ENCODE measurements around the gene KLK14.

Gene KLK14

DNA sequence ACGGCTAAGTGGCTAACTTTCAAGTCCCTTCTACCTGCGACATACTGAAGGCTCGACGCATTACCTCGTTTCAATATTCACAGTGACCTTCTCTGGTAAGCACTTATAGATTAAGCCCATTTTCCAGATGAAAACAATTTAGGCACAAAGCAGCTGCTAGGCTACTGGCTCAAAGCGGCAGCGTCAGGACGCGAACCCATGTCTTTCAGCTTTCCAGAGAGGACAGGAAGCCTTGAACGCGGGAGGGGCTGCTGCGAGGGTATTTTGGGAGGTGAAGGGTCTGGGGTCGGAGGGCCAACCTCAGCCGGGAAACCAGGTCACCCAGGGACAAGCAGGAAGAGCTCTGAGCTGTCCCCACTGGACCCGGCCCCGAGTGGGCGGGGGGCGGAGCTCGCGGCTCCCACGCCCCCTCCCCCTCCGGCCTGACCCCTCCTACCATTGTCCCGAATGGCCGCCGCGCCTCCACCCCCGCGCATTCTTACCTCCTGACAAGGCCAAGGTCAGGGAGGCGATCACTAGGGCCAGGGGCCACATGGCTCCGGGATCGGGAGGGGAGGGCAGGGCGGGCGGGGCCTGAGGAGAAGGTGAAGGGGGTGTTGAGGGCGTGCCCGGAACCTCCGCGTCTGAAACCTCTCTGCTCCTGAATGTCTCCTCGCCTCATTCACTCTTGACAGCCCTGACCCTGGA, 18.0 kb downstream of the KLK14 start, which contains the start of gene KLK13:
Gene KLK13, minus strand, starts transcription at position 559 of the 687 bp plus-strand sequence. Its CDS starts 25 bp downstream, at position 534.
- Histone ChIP-seq H3K4me3 (peak within 1 kb of the TSS; percentile 4 to 33 (median 19)), H3K27ac (peak within 1 kb of the TSS in 14 of 21 experiments; percentile 12 to 60 (median 41))

DNA sequence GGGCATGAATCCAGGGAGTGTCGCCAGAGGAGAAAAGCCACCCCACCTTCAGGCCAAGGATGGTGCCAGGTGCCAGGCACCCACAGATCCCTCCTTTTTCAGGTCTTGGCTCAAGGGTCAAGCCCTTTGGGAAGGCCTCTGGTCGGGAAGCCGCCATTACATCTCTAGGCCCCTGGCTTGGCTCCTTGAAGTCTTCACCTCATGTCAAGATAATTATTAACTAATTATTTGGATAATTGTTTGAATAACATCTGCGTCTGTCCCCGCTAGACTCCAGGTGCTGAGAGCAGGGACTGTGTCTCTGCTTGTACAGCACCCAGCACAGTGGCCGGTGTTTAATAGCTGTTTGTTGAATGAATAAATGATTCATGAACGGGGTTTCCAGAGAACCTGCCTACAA, 19.0 kb downstream of the KLK14 start:
- no peak overlapping the region for H3K4me3 ChIP-seq
- peak overlapping the region in 5 of 21 experiments; percentile 5 to 18 (median 7) for H3K27ac ChIP-seq

DNA sequence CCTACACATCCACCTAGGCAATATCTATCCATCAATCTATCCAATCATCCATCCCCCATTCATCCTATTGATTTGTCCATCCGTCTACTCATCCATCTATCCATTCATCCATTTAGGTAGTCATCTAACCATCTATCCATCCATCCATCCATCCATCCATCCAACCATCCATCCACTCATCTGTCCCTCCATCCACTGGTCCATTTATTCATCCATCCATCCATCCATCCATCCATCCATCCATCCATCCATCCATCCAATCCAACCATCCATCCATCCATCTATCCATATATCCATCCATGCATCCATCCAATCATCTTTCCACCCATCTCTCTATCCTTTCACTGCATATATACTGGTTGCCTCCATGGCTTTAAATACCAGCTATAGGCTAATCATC, 21.7 kb downstream of the KLK14 start:
- no peak overlapping the region for H3K4me3 ChIP-seq
- no peak overlapping the region for H3K27ac ChIP-seq

DNA sequence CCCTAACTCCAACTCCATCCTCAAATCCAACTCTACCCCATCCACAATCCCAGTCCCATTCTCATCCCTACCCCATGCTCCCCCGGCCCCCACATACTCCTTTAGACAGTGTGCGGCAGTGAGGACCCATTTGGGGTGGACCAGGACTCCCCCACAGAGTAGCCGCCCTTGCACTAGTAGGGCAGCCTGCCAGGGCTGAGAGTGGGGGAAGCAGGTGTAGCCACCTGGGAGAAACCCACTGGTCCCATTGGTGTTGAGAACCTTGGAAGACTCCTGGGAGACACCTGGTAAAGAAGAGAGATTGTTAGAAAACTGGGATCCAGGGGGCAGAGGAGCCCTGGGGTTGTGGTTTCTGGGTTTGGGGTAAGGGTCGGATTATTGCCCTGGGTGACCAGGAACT, 22.4 kb downstream of the KLK14 start:
- Histone ChIP-seq H3K4me3 (no peak overlapping the region), H3K27ac (no peak overlapping the region)

DNA sequence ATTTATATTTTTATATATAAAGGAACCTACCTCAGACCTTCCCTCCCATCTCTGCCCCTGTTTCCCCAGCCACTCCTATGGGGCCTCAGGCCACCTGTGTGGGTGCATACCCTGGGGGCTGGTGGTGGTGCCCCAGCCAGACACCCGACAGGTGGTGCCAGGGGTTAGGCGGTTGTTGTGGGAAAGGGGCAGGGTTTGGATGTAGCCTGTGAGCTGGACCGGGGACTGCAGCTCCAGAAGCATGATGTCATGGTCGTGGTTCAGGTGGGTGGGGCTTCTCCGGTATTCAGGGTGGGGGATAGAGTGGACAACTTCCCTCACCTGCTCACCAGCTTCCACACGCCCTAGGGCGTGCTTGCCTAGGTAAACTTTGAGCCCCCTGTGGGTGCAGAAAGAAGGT, 23.0 kb downstream of the KLK14 start:
- no peak overlapping the region for H3K27ac ChIP-seq

DNA sequence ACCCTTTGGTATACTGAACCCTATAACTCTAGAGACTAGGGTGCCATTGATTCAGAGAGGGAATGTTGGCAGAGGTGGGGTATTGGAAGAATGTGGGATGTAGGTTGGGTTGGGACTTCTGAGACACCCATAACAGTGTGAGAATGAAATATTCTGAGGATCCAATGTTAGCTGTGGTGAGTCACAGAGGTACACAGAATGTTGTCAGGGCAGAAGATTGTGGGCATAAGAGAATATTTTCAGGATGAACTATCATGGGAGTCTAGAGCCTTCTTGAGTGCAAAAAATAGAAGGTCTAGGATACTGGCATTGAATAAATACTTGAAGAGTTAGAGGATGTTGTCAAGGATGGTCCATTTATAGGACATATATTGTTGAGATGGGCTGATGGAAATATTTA, 26.8 kb downstream of the KLK14 start:
- no peak overlapping the region for H3K4me3 ChIP-seq
- no peak overlapping the region for H3K27ac ChIP-seq

More for the DNA sequence above, 23.0 kb downstream of the KLK14 start:
- no peak overlapping the region for H3K4me3 ChIP-seq

DNA sequence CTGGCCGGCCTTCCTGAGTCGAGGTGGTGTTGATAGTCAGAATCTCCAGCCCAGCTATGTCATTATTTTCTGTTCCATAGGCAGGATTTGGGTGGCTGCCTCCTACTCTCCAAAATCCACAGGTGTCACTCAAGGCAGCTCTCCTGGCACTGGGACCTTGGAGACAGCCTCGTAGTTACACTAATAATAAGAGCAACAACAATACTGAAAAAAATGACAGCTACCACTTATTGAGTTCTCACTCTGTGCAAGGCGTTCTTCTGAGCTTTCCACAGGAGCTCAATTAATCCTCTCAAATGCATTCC, 35.7 kb downstream of the KLK14 start:
- Histone ChIP-seq H3K27ac (peak overlapping the region in 2 of 21 experiments; percentile 0 to 22), H3K4me3 (no peak overlapping the region)

DNA sequence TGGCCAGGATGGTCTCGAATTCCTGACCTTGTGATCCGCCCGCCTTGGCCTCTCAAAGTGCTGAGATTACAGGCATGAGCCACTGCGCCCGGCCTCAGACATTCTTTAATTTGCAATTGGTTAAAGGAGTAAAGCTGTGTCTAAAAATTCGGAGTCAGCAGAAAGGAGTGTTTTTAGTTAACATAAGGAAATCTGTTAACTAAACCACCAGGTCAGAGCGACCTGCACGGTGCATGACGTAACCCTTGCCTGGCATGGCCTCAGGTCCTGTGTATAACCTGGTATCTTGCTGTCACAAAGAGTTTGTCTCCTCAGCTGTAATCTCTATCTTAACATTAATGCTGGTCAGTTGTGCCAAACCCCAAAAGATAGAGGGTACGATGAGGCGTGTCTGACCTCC, 38.4 kb downstream of the KLK14 start:
- no peak overlapping the region for H3K4me3 ChIP-seq
- no peak overlapping the region for H3K27ac ChIP-seq

DNA sequence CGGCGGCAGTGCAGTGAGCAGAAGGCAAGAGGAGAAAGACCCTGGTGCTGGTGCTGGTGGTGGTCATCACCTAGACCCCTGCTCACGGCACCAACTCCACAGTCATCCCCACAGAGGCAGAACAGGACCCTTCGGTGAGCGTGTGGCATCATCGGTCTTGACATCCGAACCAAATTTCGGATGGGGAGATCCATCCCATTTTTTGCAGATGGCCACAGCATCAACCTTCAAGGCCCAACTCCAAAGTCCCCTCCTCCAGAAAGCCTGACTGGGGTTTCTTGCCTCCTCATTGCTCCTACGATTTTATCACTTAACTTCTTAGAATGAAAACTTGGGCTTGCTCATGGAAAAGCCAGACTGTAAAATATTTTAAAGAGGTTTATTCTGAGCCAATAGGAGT, 39.2 kb downstream of the KLK14 start:
- no peak overlapping the region for H3K27ac ChIP-seq
- no peak overlapping the region for H3K4me3 ChIP-seq

DNA sequence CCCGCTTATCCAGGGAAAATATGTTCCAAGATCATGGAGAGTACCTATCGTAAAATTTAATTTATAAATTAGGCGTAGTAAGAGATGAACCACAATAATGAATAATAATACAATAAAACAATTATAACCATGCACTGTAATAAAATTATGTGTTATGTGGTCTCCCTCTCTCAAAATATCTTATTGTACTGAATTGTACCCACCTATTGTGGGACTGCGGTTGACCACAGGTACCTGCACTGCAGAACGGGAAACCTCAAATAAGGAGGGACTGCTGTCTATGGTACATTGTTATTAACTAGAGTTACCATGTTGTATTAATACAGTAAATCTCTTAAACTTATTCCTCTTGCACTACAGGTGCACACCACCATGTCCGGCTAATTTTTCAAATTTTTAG, 42.5 kb downstream of the KLK14 start:
- H3K4me3 ChIP-seq, result no peak overlapping the region
- H3K27ac ChIP-seq, result no peak overlapping the region

DNA sequence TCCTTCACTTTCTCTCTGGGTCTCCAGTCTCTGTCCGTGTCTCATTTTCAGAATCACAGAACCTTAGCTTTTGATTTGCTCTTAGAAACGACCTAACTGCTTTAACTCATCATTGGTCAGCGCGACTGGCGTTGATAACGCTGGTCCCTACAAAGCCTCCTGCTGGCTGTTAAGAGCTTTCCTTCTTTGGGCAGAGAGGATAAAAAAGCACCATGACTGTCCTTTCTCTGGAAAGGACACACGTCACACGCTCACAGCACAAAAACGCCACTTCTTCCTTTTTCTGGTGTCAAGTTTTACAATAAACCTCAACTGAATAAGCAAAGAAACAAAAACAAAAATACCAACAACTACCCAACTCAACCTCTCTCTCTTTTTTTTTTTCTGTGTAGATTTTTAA, 46.2 kb downstream of the KLK14 start:
- Histone ChIP-seq H3K4me3 (no peak overlapping the region), H3K27ac (no peak overlapping the region)

DNA sequence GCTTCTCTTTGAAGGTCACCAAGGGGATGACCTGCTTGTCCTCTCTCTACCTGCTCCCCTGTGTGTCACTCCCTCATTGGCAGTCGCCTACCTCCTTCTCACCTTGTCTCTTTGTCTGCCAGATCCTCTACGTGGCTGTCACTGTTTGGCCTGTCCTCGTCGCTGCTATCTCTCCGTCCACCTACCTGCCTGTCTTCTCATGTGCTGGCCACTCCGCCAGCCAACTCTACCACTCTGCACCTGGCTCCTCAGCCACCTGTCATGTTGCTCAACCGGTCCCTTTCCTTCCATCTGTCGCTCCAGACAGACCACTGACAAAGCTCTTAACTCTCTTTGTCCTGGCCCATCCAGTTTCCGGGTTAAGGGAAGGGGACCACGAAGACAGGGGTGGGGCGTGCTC, 48.0 kb downstream of the KLK14 start, which contains the start of gene KLK12:
Gene KLK12, minus strand, starts transcription at position 299 of the 400 bp plus-strand sequence. CDS start 381 bp downstream, outside the sequence.
- Histone ChIP-seq H3K4me3 (no peak within 1 kb of the TSS), H3K27ac (no peak within 1 kb of the TSS)

DNA sequence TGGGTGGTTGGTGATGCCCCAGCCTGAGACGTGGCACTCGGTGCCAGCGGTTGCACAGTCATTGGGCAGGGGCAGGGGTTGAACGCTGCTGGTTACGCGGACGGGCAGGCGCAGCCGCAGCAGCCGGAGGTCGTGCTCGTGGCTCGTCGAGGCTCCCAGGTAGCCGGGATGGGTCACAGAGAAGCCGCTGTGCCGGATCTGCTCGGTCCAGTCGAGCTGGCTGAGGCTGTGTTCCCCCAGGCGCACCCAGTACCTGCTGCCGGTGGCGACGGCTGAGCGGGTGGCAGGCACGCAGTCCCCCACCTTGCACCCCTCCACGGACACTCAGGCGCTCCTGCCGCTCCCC, 50.8 kb downstream of the KLK14 start:
- Histone ChIP-seq H3K4me3 (no peak overlapping the region), H3K27ac (no peak overlapping the region)

DNA sequence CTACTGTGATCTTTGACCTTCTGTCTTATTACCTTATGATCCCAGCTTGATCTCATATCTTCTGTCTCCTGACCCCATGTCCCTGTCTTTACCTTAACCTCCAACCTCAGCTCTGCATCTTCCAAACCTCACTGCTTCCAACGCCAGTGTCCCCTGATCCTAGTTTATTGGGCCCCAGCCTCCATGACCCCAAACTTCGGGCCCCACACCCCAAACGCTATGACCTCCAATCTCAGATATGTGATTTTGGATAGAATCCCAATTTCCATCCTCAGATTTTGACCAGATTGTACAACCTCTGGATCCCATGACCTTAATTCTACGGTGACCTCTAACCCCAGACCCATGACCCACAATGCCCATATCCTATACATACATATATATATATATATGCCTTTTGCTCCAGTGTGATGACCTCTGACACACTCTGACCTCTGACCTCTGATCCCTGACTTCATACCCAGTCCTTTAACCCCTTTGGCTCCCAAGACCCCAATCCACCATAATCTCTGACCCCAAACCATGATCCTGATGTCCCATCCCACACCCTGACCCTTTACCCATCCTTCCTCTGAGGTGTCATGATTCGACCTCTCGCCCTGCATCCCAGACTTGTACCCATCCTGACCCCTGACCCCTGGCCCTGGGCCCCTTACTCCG, 51.3 kb downstream of the KLK14 start:
- no peak overlapping the region for H3K4me3 ChIP-seq
- no peak overlapping the region for H3K27ac ChIP-seq

DNA sequence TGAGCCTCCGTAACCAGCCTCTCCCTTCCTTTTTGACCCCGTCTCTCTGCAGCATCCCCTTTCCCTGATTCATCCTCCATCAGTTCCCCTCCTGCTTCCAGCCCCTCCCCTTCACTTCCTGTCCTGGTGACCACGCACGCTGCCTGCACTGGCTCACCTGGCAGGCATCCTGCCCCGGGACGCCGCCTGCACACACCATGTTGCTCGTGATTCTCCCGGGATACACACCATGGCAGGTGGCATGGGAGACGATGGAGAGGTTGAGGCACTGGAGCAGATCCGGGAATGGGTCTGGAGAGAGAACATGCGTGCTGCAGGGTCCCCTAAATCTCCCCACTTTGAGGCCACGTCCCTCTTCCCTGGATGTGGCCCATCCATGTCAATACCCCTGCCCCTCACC, 52.1 kb downstream of the KLK14 start:
- Histone ChIP-seq H3K4me3 (no peak overlapping the region), H3K27ac (no peak overlapping the region)

DNA sequence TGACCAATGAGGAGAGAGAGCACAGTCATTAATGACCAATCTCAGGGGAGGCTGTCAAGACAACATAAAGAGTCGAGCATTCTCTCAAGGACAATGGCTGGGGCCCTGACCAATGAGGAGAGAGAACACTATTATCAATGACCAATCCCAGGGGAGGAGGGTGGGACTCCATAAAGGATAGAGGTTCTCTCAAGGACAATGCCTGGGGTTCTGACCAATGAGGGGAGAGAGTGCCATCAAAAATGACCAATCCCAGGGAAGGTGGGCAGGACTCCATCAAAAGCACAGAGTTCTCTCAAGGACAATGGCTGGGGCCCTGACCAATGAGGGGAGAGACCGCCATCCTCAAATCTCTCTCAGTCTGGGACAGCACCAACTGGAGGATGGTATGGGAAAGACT, 53.0 kb downstream of the KLK14 start:
- no peak overlapping the region for H3K4me3 ChIP-seq
- no peak overlapping the region for H3K27ac ChIP-seq

Data from skin epidermis (tissue), 12 donors.